MM.1S (cell line): ENCODE results near the gene DPH2.

Source experiments
- DNase-seq: peaks from one replicate; pipeline ENCODE4 v3.0.0-alpha.2; 2015
- H2AFZ ChIP-seq: fragments of 300-600 bp; sonication (generic); 2 replicates; pipeline ENCODE4 v1.6.0; 2016; ENCODE audit warnings: antibody characterized with exemption, low read length
- H3F3A ChIP-seq: fragments of 300-600 bp; sonication (generic); 2 replicates; pipeline ENCODE4 v1.6.1; 2016; ENCODE audit warnings: mild to moderate bottlenecking, antibody characterized with exemption, low read length, moderate library complexity, mixed read lengths; ENCODE audit not compliant: insufficient read depth
- H3K27ac ChIP-seq: fragments of 300-600 bp; sonication (generic); 2 replicates; pipeline ENCODE4 v1.5.1; 2016; ENCODE audit warnings: mild to moderate bottlenecking, low read length
- H3K27me3 ChIP-seq: fragments of 300-600 bp; sonication (generic); replicated peaks from 2 replicates; pipeline ENCODE4 v1.6.0; 2016; ENCODE audit warnings: low read length; ENCODE audit not compliant: insufficient read depth
- H3K36me3 ChIP-seq: fragments of 300-600 bp; sonication (generic); replicated peaks from 2 replicates; pipeline ENCODE4 v1.6.1; 2016; ENCODE audit warnings: mild to moderate bottlenecking, low read length, mixed read lengths; ENCODE audit not compliant: insufficient read depth
- H3K4me1 ChIP-seq: fragments of 300-600 bp; sonication (generic); 2 replicates; pipeline ENCODE4 v1.6.1; 2016; ENCODE audit warnings: low read length, mixed read lengths
- H3K4me2 ChIP-seq: fragments of 300-600 bp; sonication (generic); 2 replicates; pipeline ENCODE4 v1.6.0; 2016; ENCODE audit warnings: low read depth, low read length
- H3K4me3 ChIP-seq: fragments of 300-600 bp; sonication (generic); 2 replicates; pipeline ENCODE4 v1.5.1; 2016; ENCODE audit warnings: low read length, mixed read lengths
- H3K79me2 ChIP-seq: fragments of 300-600 bp; sonication (generic); 2 replicates; pipeline ENCODE4 v1.6.1; 2016; ENCODE audit warnings: mixed run types, low read length, mixed read lengths
- H3K9ac ChIP-seq: fragments of 300-600 bp; sonication (generic); 2 replicates; pipeline ENCODE4 v1.6.1; 2016; ENCODE audit warnings: low read length, mixed read lengths
- H3K9me2 ChIP-seq: fragments of 300-600 bp; sonication (generic); replicated peaks from 2 replicates; pipeline ENCODE4 v1.6.1; 2016; ENCODE audit warnings: mild to moderate bottlenecking, low read length, mixed read lengths; ENCODE audit not compliant: insufficient read depth
- H3K9me3 ChIP-seq: fragments of 300-600 bp; sonication (generic); replicated peaks from 2 replicates; pipeline ENCODE4 v1.6.1; 2016; ENCODE audit warnings: mild to moderate bottlenecking, low read length, mixed read lengths; ENCODE audit not compliant: insufficient read depth
- H4K20me1 ChIP-seq: fragments of 300-600 bp; sonication (generic); 2 replicates; pipeline ENCODE4 v1.6.1; 2016; ENCODE audit warnings: mild to moderate bottlenecking, low read length, moderate library complexity, mixed read lengths; ENCODE audit not compliant: insufficient read depth
- EZH2 ChIP-seq: fragments of 300-600 bp; sonication (generic); optimal IDR thresholded peaks from 2 replicates; pipeline ENCODE3; 2017; ENCODE audit warnings: low read depth, mild to moderate bottlenecking, antibody characterized with exemption, low read length, mixed read lengths
- EZH2phosphoT487 ChIP-seq: fragments of 300-600 bp; sonication (generic); IDR thresholded peaks from 2 replicates; pipeline ENCODE4 v1.6.1; 2018; ENCODE audit warnings: antibody characterized with exemption, low read length
- TF ChIP-seq, protein P1 (sequence below): fragments of 300-600 bp; sonication (generic); IDR thresholded peaks from 2 replicates; pipeline ENCODE4 v1.5.1; 2016; ENCODE audit warnings: antibody characterized with exemption, low read length, mixed read lengths

Gene DPH2

GRCh38 chr1:43983253-43983899, 13.6 kb downstream of the DPH2 start:
- H3F3A ChIP-seq = peaks cover under 1% of the 10 kb centered on the region; the same call in 1 of the 2 replicates
- no peak overlapping the region for H3K27ac ChIP-seq
- no peaks in the 10 kb centered on the region for H3K9me2 ChIP-seq
- H3K9ac ChIP-seq = no peak overlapping the region
- peaks cover 18% of the 10 kb centered on the region for H3K79me2 ChIP-seq
- no peak overlapping the region for H3K4me3 ChIP-seq
- no peaks in the 10 kb centered on the region for H3K27me3 ChIP-seq
- no peaks in the 10 kb centered on the region for H4K20me1 ChIP-seq
- no peak overlapping the region for H3K4me2 ChIP-seq
- H3K36me3 ChIP-seq = no peaks in the 10 kb centered on the region
- TF ChIP-seq EZH2phosphoT487 (no peak), EZH2 (no peak)
- TF ChIP-seq, protein P1, sequence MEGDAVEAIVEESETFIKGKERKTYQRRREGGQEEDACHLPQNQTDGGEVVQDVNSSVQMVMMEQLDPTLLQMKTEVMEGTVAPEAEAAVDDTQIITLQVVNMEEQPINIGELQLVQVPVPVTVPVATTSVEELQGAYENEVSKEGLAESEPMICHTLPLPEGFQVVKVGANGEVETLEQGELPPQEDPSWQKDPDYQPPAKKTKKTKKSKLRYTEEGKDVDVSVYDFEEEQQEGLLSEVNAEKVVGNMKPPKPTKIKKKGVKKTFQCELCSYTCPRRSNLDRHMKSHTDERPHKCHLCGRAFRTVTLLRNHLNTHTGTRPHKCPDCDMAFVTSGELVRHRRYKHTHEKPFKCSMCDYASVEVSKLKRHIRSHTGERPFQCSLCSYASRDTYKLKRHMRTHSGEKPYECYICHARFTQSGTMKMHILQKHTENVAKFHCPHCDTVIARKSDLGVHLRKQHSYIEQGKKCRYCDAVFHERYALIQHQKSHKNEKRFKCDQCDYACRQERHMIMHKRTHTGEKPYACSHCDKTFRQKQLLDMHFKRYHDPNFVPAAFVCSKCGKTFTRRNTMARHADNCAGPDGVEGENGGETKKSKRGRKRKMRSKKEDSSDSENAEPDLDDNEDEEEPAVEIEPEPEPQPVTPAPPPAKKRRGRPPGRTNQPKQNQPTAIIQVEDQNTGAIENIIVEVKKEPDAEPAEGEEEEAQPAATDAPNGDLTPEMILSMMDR = no peak
- DNase-seq = no peak
- no peaks in the 10 kb centered on the region for H3K9me3 ChIP-seq
- H3K4me1 ChIP-seq = peaks cover 6% of the 10 kb centered on the region; the same call in 1 of the 2 replicates
- H2AFZ ChIP-seq = no peak overlapping the region

- no peak overlapping the region for H2AFZ ChIP-seq
- peaks cover 5% of the 10 kb centered on the region; the same call in 1 of the 2 replicates for H3K4me1 ChIP-seq
- no peak overlapping the region for H3K9ac ChIP-seq
- H3K36me3 ChIP-seq = no peaks in the 10 kb centered on the region
- no peak overlapping the region for H3K27ac ChIP-seq
- no peaks in the 10 kb centered on the region for H3K9me2 ChIP-seq
- H3K9me3 ChIP-seq = no peaks in the 10 kb centered on the region
- H3F3A ChIP-seq = no peaks in the 10 kb centered on the region
- no peak for DNase-seq
- H4K20me1 ChIP-seq = no peaks in the 10 kb centered on the region
- TF ChIP-seq EZH2phosphoT487 (no peak), EZH2 (no peak)
- TF ChIP-seq, protein P1 = no peak
- no peaks in the 10 kb centered on the region for H3K27me3 ChIP-seq
- no peak overlapping the region for H3K4me3 ChIP-seq
- H3K4me2 ChIP-seq = no peak overlapping the region
- peaks cover 16% of the 10 kb centered on the region for H3K79me2 ChIP-seq
Measured at GRCh38 chr1:43984855-43985254, 15.0 kb downstream of the DPH2 start.

DNA sequence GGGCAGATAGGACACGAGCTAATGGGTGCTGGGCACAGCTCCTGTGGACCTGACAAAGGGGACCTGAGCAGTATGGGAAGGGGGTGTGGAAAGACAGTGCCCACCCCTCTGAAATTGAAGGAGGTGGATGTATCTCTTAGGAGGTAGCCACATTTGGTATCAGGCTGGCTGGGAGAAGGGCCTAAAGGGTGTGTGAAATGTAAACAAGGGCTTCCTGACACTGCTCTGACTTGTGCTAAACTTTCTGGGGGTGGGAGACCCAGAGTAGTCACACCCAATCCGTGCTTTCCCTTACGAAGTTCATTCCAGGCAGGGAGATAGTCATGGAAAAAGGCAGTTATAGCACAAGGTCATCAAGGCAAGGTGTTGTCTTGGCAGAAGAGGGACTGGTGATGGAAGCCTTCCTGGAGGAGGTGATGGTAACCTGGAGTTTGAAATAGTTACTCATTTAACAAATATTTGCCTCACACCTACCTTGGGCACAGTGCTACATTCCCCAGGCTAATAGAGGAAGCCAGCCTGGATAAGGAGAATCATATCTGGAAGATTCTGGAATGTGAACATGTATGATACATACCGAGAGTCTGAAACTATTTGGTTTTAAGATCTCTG, 16.3 kb downstream of the DPH2 start:
- no peak overlapping the region for H3K4me3 ChIP-seq
- no peak for TF ChIP-seq EZH2phosphoT487
- TF ChIP-seq, protein P1 = no peak
- no peak for TF ChIP-seq EZH2
- H3K4me1 ChIP-seq = peaks cover 7% of the 10 kb centered on the region
- H4K20me1 ChIP-seq = no peaks in the 10 kb centered on the region
- H3K79me2 ChIP-seq = peaks cover 7% of the 10 kb centered on the region; the same call in 1 of the 2 replicates
- no peaks in the 10 kb centered on the region for H3K27me3 ChIP-seq
- H3K9me2 ChIP-seq = no peaks in the 10 kb centered on the region
- DNase-seq = no peak
- peaks cover 2% of the 10 kb centered on the region; the same call in 1 of the 2 replicates for H3F3A ChIP-seq
- no peak overlapping the region for H3K9ac ChIP-seq
- H3K4me2 ChIP-seq = no peak overlapping the region
- no peaks in the 10 kb centered on the region for H3K36me3 ChIP-seq
- H3K9me3 ChIP-seq = no peaks in the 10 kb centered on the region
- H2AFZ ChIP-seq = no peak overlapping the region
- no peak overlapping the region for H3K27ac ChIP-seq
